ENCODE results near the gene SSH3. TPM values are rescaled to one million over a fixed set of nuclear protein-coding genes. Genes with fewer than 3 reads are reported as not detected.

SSH3 gene
- total RNA-seq, 2 experiments from 2014 or later: 9.2 to 18.5 TPM

GRCh38 chr11:67288198-67288451 is 15.2 kb upstream of the SSH3 start:
- CTCF ChIA-PET (ENCODE audit: unreplicated experiment): interaction anchor here (0.7 kb wide), 1 partner anchor 11 kb away, joined by 3 read pairs; no protein-coding TSS in a partner anchor
- peaks cover 15% of the 10 kb centered on the region; the same call in 1 of the 2 replicates for H3K79me2 ChIP-seq (ENCODE audit: insufficient read depth, low read depth, low read length)
- peak overlapping the region; percentile 94 for H3K27ac ChIP-seq (ENCODE audit: low read depth, low read length, poor library complexity, severe bottlenecking)
- H3K4me2 ChIP-seq (ENCODE audit: low read length): peak overlapping the region; percentile 70
- DNase-seq (ENCODE audit: low spot score): no peak
- no TSS peak for BruUV-seq (replicated peaks)
- POLR2A ChIA-PET: interaction anchor here (0.7 to 1.8 kb wide), 4 partner anchors 8 to 22 kb away, joined by 3 to 6 read pairs (median 4); partner anchors contain the start of gene GRK2
- H3K9me2 ChIP-seq (ENCODE audit: insufficient read depth, low read length): no peaks in the 10 kb centered on the region
- intact Hi-C loops (cut with micrococcal nuclease; ENCODE audit: unreplicated experiment): loop anchor here (1.0 kb wide), 3 partner anchors 11 to 29 kb away; no protein-coding TSS in a partner anchor
- peaks cover 46% of the 10 kb centered on the region for H3K4me1 ChIP-seq (ENCODE audit: insufficient read depth, low read length, poor library complexity, severe bottlenecking)
- H2AFZ ChIP-seq (ENCODE audit: low read length): no peak overlapping the region
- peak overlapping the region; percentile 68 for H3K4me3 ChIP-seq (ENCODE audit: low read depth, low read length, poor library complexity, severe bottlenecking)
- peaks cover 84% of the 10 kb centered on the region for H3K36me3 ChIP-seq (ENCODE audit: insufficient read depth, low read length)
- H3K9me3 ChIP-seq (ENCODE audit: low read length): no peaks in the 10 kb centered on the region
- H4K20me1 ChIP-seq (ENCODE audit: insufficient read depth, low read length): no peaks in the 10 kb centered on the region
- TF ChIP-seq EZH2phosphoT487 (IDR thresholded peaks at IDR 0.05; ENCODE audit: borderline replicate concordance, low read depth, low read length) (no peak), CTCF (conservative IDR thresholded peaks at IDR 0.05; ENCODE audit: low read length) (no peak)

GRCh38 chr11:67288452-67289225 is 14.7 kb upstream of the SSH3 start:
- H3K36me3 ChIP-seq (ENCODE audit: insufficient read depth, low read length): peaks cover 83% of the 10 kb centered on the region
- ChIA-PET POLR2A (interaction anchor here (0.7 to 1.8 kb wide), 4 partner anchors 9 to 22 kb away, joined by 3 to 6 read pairs (median 4); partner anchors contain the start of gene GRK2), CTCF (ENCODE audit: unreplicated experiment) (interaction anchor here (0.7 kb wide), 1 partner anchor 11 kb away, joined by 3 read pairs; no protein-coding TSS in a partner anchor)
- peak; percentile 94 for DNase-seq (ENCODE audit: low spot score)
- H3K27ac ChIP-seq (ENCODE audit: low read depth, low read length, poor library complexity, severe bottlenecking): peak overlapping the region; percentile 94
- H3K4me1 ChIP-seq (ENCODE audit: insufficient read depth, low read length, poor library complexity, severe bottlenecking): peaks cover 47% of the 10 kb centered on the region
- peaks cover 15% of the 10 kb centered on the region; the same call in 1 of the 2 replicates for H3K79me2 ChIP-seq (ENCODE audit: insufficient read depth, low read depth, low read length)
- H2AFZ ChIP-seq (ENCODE audit: low read length): no peak overlapping the region
- H4K20me1 ChIP-seq (ENCODE audit: insufficient read depth, low read length): no peaks in the 10 kb centered on the region
- H3K9me2 ChIP-seq (ENCODE audit: insufficient read depth, low read length): no peaks in the 10 kb centered on the region
- intact Hi-C loops (cut with micrococcal nuclease; ENCODE audit: unreplicated experiment): loop anchor here (1.0 kb wide), 4 partner anchors 11 to 94 kb away; no protein-coding TSS in a partner anchor
- H3K9me3 ChIP-seq (ENCODE audit: low read length): peaks cover under 1% of the 10 kb centered on the region; the same call in 1 of the 2 replicates
- H3K4me2 ChIP-seq (ENCODE audit: low read length): peak overlapping the region; percentile 70
- TF ChIP-seq CTCF (conservative IDR thresholded peaks at IDR 0.05; ENCODE audit: low read length): peak; percentile 67
- TF ChIP-seq EZH2phosphoT487 (IDR thresholded peaks at IDR 0.05; ENCODE audit: borderline replicate concordance, low read depth, low read length): no peak
- BruUV-seq (replicated peaks): no TSS peak
- peak overlapping the region; percentile 68 for H3K4me3 ChIP-seq (ENCODE audit: low read depth, low read length, poor library complexity, severe bottlenecking)

All from OCI-LY7 (cell line).